ENCODE results near the gene FKBP10.
"Not testable (repeated sequence)": the region's sequence is repeated elsewhere in the genome, so short reads cannot be mapped to it uniquely, and the experiment has no call there.

The FKBP10 gene

DNA sequence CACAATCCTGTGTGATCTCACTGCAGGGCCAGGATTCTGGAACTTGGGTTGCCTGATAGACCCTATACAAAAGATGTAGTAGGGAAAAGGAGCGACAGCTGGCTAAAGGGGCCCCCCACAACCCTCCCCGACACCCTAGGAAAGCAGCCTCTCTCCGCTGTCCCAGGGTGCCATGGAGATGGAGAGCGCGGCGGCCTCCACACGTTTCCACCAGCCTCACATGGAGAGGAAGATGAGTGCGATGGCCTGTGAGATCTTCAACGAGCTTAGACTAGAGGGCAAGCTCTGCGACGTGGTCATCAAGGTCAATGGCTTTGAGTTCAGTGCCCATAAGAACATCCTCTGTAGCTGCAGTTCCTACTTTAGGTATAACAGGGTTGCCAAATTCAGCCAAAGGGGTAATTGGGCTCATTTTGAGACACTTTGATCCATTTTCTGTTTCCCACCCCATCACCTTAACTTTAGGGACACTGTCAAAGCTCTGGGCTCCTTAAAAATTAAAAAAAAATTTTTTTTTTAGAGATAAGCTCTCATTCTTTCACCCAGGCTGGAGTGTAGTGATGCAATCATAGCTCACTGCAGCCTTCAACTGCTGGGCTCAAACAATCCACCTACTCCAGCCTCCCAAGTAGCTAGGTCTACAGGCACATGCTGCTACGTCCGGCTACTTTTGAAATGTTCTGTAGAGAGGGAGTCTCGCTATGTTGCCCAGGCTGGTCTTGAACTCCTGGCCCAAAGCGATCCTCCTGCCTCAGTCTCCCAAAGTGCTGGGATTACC, 25.1 kb downstream of the FKBP10 start, which contains the start of gene KLHL10:
KLHL10 (plus strand) TSS at position 65 of the 778 bp plus-strand sequence; CDS start at position 173, 108 bp downstream.
- DNase-seq (ENCODE audit: low read depth in 2 of 2, low spot score in 1 of 2) = no peak

- DNase-seq (ENCODE audit: low read depth in 2 of 2, low spot score in 1 of 2) = not testable (repeated sequence)
Measured at GRCh38 chr17:41839448-41839847, 26.6 kb downstream of the FKBP10 start.

DNA sequence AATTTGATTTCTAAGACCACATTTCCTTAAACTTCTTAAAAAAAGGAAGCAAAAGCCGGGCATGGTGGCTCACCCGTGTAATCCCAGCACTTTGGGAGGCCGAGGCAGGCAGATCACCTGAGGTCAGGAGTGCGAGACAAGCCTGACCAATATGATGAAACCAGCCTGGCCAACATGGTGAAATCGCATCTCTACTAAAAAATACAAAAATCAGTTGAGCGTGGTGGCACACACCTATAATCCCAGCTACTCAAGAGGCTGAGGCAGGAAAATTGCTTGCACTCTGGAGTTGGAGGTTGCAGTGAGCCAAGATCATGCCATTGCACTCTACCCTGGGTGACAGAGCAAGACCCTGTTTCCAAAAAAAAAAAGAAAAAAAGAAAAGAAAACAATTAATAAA, 28.0 kb downstream of the FKBP10 start:
- not testable (repeated sequence) for DNase-seq (ENCODE audit: low read depth in 2 of 2, low spot score in 1 of 2)

DNA sequence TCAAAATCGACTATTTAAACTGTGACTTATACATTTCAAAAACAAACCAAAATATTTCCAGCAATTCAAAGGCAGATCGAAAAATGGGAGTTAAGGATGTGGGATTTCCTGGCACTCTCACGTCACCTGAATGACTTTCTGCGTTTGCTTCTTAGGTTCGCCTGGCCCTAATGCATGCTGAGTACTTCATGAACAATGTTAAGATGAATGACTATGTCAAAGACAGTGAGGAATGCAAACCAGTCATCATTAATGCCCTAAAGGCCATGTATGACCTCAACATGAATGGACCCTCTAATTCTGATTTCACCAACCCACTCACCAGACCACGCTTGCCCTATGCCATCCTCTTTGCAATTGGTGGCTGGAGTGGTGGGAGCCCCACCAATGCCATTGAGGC, 32.2 kb downstream of the FKBP10 start:
- DNase-seq (ENCODE audit: low read depth in 2 of 2, low spot score in 1 of 2) = no peak

- no peak for DNase-seq (ENCODE audit: low read depth in 2 of 2, low spot score in 1 of 2)
Measured at GRCh38 chr17:41848788-41849187, 36.0 kb downstream of the FKBP10 start.

- DNase-seq (ENCODE audit: low read depth in 2 of 2, low spot score in 1 of 2) = no peak
Measured at GRCh38 chr17:41849251-41849990, 36.6 kb downstream of the FKBP10 start.

GRCh38 chr17:41851382-41851781, 38.6 kb downstream of the FKBP10 start:
- not testable (repeated sequence) for DNase-seq (ENCODE audit: low read depth in 2 of 2, low spot score in 1 of 2)

DNA sequence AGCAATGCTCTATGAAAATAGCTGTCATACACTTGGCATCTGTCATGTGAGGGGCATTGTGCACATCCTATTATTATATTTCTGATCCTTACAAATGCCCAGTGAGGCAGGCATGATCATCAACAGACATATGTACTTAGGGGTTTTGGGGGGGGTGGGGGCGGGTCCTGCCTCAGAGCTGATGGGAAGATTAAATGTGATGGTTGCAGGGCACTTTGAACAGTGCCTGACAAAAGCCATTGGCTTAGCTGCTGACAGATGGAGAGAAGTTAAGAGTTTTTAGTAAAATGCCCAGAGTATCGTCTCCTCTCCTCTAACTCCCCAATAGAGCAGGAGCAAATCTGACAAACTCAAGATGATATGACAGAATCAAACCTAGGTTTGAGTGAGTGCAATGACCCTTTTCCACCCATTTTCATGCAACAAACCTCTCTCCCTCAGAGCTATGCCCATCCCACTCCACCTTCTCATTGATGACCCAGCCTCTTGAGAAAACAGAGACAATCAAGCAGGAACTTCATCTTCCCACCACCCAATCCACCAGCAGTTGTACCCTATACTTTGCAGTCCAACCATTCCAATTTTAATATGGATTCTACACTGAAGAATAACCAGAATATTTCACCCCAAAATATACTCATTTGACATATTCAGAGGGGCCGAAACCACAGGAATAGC, 47.6 kb downstream of the FKBP10 start:
- DNase-seq (ENCODE audit: low read depth in 2 of 2, low spot score in 1 of 2) = no peak

DNA sequence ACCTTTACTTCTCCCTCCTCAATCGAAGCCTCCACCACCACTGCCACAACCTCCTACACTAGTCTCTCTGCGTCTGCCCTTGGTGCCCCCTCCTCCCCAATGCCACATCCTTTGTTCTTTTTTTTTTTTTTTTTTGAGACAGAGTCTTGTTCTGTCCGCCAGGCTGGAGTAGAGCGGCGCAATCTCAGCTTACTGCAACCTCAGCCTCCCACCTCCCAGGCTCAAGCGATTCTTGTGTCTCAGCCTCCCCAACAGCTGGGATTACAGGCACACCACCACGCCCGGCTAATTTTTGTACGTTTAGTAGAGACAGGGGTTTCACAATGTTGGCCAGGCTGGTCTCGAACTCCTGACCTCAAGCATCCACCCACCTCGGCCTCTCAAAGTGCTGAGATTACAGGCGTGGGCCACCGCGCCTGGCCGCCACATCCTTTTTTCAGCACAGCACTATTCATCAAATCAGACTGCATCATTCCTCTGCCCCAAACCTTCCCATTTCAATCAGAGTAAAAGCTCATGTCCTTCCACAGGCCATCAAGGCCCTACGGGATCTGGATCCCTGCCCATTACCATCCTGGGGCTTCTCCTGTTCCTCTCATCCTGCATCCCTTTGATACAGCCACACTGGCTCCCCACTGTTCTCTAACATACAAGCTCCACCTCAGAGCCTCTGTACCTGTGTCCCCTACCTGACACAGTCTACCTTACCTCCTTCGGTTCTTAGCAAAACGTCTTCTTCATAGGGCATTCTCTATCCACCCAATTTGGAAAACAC, 50.5 kb downstream of the FKBP10 start:
- DNase-seq (ENCODE audit: low read depth in 2 of 2, low spot score in 1 of 2) = no peak

GRCh38 chr17:41864498-41864835, 51.7 kb downstream of the FKBP10 start:
- peak in 1 of 2 donors; percentile 27 for DNase-seq (ENCODE audit: low read depth in 2 of 2, low spot score in 1 of 2)

DNA sequence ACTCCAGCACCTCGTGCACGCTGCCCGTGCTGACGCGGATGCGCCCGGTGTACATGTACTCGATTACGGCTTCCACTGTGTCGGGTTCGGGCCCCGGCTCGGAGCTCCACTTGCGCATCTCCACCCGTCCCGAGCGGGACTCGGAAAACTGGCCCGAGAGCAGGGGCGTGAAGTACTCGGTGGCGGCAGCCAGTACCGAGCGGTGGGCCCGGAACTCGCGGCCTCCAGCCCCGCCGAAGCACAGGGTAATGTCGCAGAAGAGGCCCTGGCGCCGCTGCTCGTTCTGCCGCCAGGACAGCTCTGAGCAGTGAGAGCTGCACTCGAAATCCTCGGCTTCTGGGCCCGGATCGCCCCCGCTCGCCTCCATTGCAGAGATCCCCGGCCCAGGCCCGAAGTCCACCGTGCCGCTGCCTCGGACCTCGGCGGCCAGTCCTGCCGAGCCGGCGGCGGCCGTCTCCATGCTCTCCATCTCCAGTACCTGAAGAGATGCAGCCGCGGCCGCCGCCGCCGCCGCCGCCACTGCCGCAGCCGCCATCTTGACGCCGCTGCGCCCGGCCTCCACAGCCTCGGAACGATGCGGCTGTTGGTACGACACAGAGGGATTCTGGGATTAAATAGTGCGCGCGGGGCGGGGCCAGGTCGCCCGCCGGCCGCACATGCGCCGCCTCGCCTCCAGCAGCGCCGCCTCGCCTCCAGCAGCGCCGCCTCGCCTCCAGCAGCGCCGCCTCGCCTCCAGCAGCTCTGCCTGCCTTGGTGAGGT, 52.2 kb downstream of the FKBP10 start, which contains the start of gene KLHL11:
KLHL11 (minus strand) TSS at position 588 of the 760 bp plus-strand sequence; CDS start at position 535, 53 bp downstream.
- peak; percentile 67 to 68 for DNase-seq (ENCODE audit: low read depth in 2 of 2, low spot score in 1 of 2)

GRCh38 chr17:41865596-41865893, 52.7 kb downstream of the FKBP10 start:
- no peak for DNase-seq (ENCODE audit: low read depth in 2 of 2, low spot score in 1 of 2)

DNA sequence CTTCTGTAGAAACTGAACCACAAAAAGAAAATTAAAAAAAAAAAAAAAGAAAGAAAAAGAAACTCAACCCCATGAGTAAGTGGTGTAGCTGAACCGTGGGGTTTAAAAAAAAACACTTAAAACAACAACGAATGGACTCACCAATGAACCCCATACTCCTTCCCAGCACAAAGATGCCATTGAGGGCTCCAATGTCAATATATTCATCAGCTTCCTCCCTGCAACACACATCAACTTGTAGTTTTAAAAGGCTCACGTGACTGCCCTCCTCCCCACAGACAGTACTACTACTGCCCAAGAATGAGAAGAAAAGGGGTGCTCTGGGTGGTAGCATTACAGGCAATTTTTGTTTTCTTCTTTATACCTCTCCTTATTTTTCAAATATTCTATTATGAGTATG, 55.8 kb downstream of the FKBP10 start:
- no peak for DNase-seq (ENCODE audit: low read depth in 2 of 2, low spot score in 1 of 2)

DNA sequence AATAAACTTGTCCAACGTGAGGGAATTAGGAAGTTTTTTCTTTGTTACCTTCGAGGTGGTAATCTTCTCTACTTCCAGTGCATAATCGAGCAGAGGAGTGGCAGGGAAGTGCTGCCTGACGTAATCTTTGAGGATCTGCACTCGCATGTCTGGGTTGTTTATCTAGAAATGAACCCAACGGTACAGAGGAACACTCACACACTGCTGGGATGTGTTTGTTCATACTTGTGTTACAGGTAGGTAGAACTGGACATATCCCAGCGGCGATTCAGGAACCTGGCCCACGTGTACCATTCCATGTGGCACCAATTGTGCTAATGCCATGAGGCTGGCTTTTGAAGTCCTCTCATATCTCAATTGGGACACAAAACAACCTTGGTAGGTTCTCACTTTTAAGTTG, 56.6 kb downstream of the FKBP10 start:
- DNase-seq (ENCODE audit: low read depth in 2 of 2, low spot score in 1 of 2) = no peak

GRCh38 chr17:41870097-41870496, 57.3 kb downstream of the FKBP10 start:
- no peak for DNase-seq (ENCODE audit: low read depth in 2 of 2, low spot score in 1 of 2)

DNA sequence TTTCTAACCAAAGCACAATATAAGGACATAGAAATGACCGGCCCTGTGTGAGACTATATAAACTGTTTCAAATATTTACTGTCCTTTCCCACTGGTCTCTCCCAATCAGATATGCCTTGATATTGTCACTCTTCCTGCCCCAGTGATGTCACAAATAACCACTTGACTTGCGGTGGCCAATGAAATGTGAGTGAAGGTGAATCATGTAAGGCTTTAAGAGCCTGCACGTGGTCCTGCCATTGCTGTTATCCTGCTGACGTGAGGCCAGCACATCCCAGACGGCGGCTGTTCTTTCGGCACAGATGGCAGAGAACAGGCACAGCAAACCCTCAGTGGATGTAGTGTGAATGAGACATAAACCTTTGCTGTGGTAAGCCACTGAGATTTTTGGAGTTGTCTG, 57.8 kb downstream of the FKBP10 start:
- no peak for DNase-seq (ENCODE audit: low read depth in 2 of 2, low spot score in 1 of 2)

- DNase-seq (ENCODE audit: low read depth in 2 of 2, low spot score in 1 of 2) = no peak
Measured at GRCh38 chr17:41871789-41872188, 59.0 kb downstream of the FKBP10 start.

Data from stimulated activated CD8-positive, alpha-beta memory T cell treated with anti-CD3 and anti-CD28 coated beads, Interleukin-4, amount 100 ng/mL, for 1 hour (primary cell).